Transverse colon (tissue), 4 donors: ENCODE measurements around the gene KIN.

Experiments
- EP300 ChIP-seq: sonication (generic); formaldehyde crosslinking; IDR thresholded peaks from one replicate; pipeline ENCODE4 v1.6.1; 2017; ENCODE audit warnings: antibody characterized with exemption, low read depth
- POLR2AphosphoS5 ChIP-seq, 3 donors: sonication (generic); formaldehyde crosslinking; IDR thresholded peaks; one replicate each; pipeline ENCODE4 v1.6.1; 2016; ENCODE audit warnings: antibody characterized with exemption in 3 of 3
- TF ChIP-seq, protein P1 (sequence below), 5 experiments: fragments of 200-600 bp in 3 of 5; fragments of 450-650 bp in 2 of 5; sonication (generic) in 3 of 5; IDR thresholded peaks; 1 replicate in 2 of 5; 2 replicates in 3 of 5; pipeline ENCODE4 v1.5.1; 2016 to 2017; ENCODE audit warnings: antibody characterized with exemption in 5 of 5, inconsistent platforms in 3 of 5, mild to moderate bottlenecking in 2 of 5, moderate library complexity in 1 of 5

DNA sequence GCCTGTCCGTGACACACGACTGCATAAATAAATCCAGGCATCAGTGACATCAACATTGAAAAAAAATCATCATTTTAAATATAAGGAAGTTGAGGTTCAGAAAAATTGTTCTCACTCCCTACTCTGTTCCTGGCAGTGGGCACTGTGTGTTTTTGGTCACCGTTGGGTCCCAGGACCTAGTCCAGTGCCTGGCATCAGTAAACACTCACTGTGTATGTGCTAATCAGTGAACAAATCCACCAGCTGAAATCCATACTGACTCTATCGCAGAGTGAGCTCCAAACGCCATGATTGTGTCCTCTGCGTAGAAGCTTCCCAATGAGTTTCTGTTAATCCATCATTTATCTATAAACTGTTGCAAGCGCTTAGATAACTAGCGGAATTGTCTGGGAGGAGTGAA lies 43.5 kb downstream of the KIN start:
- TF ChIP-seq, protein P1, sequence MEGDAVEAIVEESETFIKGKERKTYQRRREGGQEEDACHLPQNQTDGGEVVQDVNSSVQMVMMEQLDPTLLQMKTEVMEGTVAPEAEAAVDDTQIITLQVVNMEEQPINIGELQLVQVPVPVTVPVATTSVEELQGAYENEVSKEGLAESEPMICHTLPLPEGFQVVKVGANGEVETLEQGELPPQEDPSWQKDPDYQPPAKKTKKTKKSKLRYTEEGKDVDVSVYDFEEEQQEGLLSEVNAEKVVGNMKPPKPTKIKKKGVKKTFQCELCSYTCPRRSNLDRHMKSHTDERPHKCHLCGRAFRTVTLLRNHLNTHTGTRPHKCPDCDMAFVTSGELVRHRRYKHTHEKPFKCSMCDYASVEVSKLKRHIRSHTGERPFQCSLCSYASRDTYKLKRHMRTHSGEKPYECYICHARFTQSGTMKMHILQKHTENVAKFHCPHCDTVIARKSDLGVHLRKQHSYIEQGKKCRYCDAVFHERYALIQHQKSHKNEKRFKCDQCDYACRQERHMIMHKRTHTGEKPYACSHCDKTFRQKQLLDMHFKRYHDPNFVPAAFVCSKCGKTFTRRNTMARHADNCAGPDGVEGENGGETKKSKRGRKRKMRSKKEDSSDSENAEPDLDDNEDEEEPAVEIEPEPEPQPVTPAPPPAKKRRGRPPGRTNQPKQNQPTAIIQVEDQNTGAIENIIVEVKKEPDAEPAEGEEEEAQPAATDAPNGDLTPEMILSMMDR (IDR thresholded peaks at IDR 0.05) = no peak
- TF ChIP-seq POLR2AphosphoS5 (IDR thresholded peaks at IDR 0.05) (no peak), EP300 (no peak)
